Measurements from ENCODE around the gene AGMO. TPM values are rescaled to one million over a fixed set of nuclear protein-coding genes. Genes with fewer than 3 reads are reported as not detected.

Gene AGMO
- total RNA-seq, 2 donors from 2014 or later = 0.37 to 0.47 TPM

GRCh38 chr7:15341817-15342216 lies 220.0 kb downstream of the AGMO start:
- Histone ChIP-seq H3K4me1 (no peaks in the 10 kb centered on the region), H3K4me3 (no peak overlapping the region), H3K27ac (no peak overlapping the region), H3K27me3 (no peaks in the 10 kb centered on the region), H3K36me3 (no peaks in the 10 kb centered on the region), H3K9ac (ENCODE audit: low read depth in 2 of 2, low read length in 2 of 2) (no peak overlapping the region), H3K9me3 (no peaks in the 10 kb centered on the region)
- TF ChIP-seq CTCF (IDR thresholded peaks at IDR 0.05) = no peak
- intact Hi-C loops (cut with DNase I) = no loop called here
- DNase-seq = no peak

- Histone ChIP-seq H3K27me3 (no peaks in the 10 kb centered on the region), H3K27ac (no peak overlapping the region), H3K9ac (ENCODE audit: low read depth in 2 of 2, low read length in 2 of 2) (no peak overlapping the region), H3K4me3 (no peak overlapping the region), H3K4me1 (no peaks in the 10 kb centered on the region), H3K9me3 (no peaks in the 10 kb centered on the region), H3K36me3 (no peaks in the 10 kb centered on the region)
- intact Hi-C loops (cut with DNase I) = no loop called here
- DNase-seq = no peak
- no peak for TF ChIP-seq CTCF (IDR thresholded peaks at IDR 0.05)
Measured at GRCh38 chr7:15336146-15336545, 225.7 kb downstream of the AGMO start.

- intact Hi-C loops (cut with DNase I) = no loop called here
- TF ChIP-seq CTCF (IDR thresholded peaks at IDR 0.05) = no peak
- Histone ChIP-seq H3K9me3 (no peaks in the 10 kb centered on the region), H3K36me3 (no peaks in the 10 kb centered on the region), H3K9ac (ENCODE audit: low read depth in 2 of 2, low read length in 2 of 2) (no peak overlapping the region), H3K27me3 (no peaks in the 10 kb centered on the region), H3K4me3 (no peak overlapping the region), H3K4me1 (no peaks in the 10 kb centered on the region), H3K27ac (no peak overlapping the region)
- DNase-seq = no peak
Measured at GRCh38 chr7:15335390-15335789, 226.4 kb downstream of the AGMO start.

GRCh38 chr7:15334536-15335263 lies 227.1 kb downstream of the AGMO start:
- intact Hi-C loops (cut with DNase I) = no loop called here
- DNase-seq = no peak
- no peak overlapping the region for H3K9ac ChIP-seq (ENCODE audit: low read depth in 2 of 2, low read length in 2 of 2)
- H3K27ac ChIP-seq = no peak overlapping the region
- no peak overlapping the region for H3K4me3 ChIP-seq
- no peaks in the 10 kb centered on the region for H3K9me3 ChIP-seq
- H3K4me1 ChIP-seq = no peaks in the 10 kb centered on the region
- no peaks in the 10 kb centered on the region for H3K27me3 ChIP-seq
- no peaks in the 10 kb centered on the region for H3K36me3 ChIP-seq
- TF ChIP-seq CTCF (IDR thresholded peaks at IDR 0.05) = no peak

- Histone ChIP-seq H3K9me3 (no peaks in the 10 kb centered on the region), H3K4me1 (no peaks in the 10 kb centered on the region), H3K4me3 (no peak overlapping the region), H3K27ac (no peak overlapping the region), H3K9ac (ENCODE audit: low read depth in 2 of 2, low read length in 2 of 2) (no peak overlapping the region), H3K27me3 (no peaks in the 10 kb centered on the region), H3K36me3 (no peaks in the 10 kb centered on the region)
- intact Hi-C loops (cut with DNase I) = no loop called here
- DNase-seq = no peak
- no peak for TF ChIP-seq CTCF (IDR thresholded peaks at IDR 0.05)
Measured at GRCh38 chr7:15332956-15333355, 228.9 kb downstream of the AGMO start.

Data from colonic mucosa (tissue), 4 donors.